HCT116 (cell line): Measurements from ENCODE around the gene YLPM1.

ENCODE experiments used
- EGR1 ChIP-seq: IDR thresholded peaks from 2 replicates; pipeline ENCODE4 v1.6.1; 2012; ENCODE audit warnings: low read depth
- EZH2 ChIP-seq: fragments of 200-600 bp; sonication (generic); IDR thresholded peaks from 2 replicates; pipeline ENCODE4 v1.6.1; 2017; ENCODE audit warnings: antibody characterized with exemption, mixed run types
- EZH2phosphoT487 ChIP-seq: fragments of 200-600 bp; IDR thresholded peaks from 2 replicates; pipeline ENCODE4 v1.6.1; 2018; ENCODE audit warnings: antibody characterized with exemption, borderline replicate concordance
- JUND ChIP-seq: IDR thresholded peaks from 2 replicates; pipeline ENCODE4 v1.6.1; 2012
- POLR2A ChIP-seq: IDR thresholded peaks from 2 replicates; pipeline ENCODE4 v1.7.0; 2011; ENCODE audit warnings: borderline replicate concordance; ENCODE audit not compliant: insufficient read depth, insufficient read length; ENCODE audit errors: extremely low read depth
- SIN3A ChIP-seq: IDR thresholded peaks from 2 replicates; pipeline ENCODE4 v1.6.1; 2012; ENCODE audit warnings: low read depth
- TCF7L2 ChIP-seq: IDR thresholded peaks from 2 replicates; pipeline ENCODE4 v1.7.0; 2011; ENCODE audit warnings: borderline replicate concordance, inconsistent platforms; ENCODE audit not compliant: insufficient read depth, insufficient read length; ENCODE audit errors: extremely low read depth
- YY1 ChIP-seq: IDR thresholded peaks from 2 replicates; pipeline ENCODE4 v1.6.1; 2011; ENCODE audit warnings: low read length, low read depth, moderate library complexity, mild to moderate bottlenecking; ENCODE audit not compliant: insufficient replicate concordance; ENCODE audit errors: extremely low read depth
- TF ChIP-seq, protein P1 (sequence below), 3 experiments: fragments of 200-600 bp in 1 of 3; sonication (generic) in 1 of 3; IDR thresholded peaks in 2 of 3; conservative IDR thresholded peaks in 1 of 3; 2 replicates each; pipeline ENCODE4 v1.5.1; 2012 to 2017; ENCODE audit warnings: low read depth in 2 of 3, low read length in 2 of 3, antibody characterized with exemption in 1 of 3, borderline replicate concordance in 1 of 3, control low read depth in 1 of 3, mild to moderate bottlenecking in 1 of 3, mixed read lengths in 1 of 3, mixed run types in 1 of 3, moderate library complexity in 1 of 3; ENCODE audit not compliant: insufficient read depth in 1 of 3
- TF ChIP-seq, protein P2 (sequence below): IDR thresholded peaks from 2 replicates; pipeline ENCODE4 v1.6.1; 2012

DNA sequence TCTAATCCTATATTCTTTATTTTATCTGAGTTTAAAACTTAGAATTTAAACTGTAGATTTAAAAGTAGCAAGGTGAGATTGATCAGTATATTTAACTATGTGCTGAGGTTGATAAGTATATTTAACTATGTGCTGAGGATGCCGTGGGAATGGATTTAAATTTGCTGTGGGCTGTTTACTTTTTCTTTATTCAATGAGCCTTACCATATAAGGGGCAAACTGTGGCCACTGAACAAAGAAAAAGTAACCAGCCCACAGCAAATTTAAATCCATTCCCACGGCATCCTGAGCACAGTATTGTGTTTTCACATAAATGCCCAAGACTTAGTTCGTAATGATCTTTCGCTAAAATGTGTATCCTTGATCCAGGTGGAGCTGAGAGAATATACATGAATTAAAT lies 69.7 kb downstream of the YLPM1 start:
- TF ChIP-seq EGR1 (no peak), EZH2phosphoT487 (no peak), YY1 (no peak), SIN3A (no peak), EZH2 (no peak), POLR2A (no peak), JUND (no peak), TCF7L2 (no peak)
- TF ChIP-seq, protein P1, sequence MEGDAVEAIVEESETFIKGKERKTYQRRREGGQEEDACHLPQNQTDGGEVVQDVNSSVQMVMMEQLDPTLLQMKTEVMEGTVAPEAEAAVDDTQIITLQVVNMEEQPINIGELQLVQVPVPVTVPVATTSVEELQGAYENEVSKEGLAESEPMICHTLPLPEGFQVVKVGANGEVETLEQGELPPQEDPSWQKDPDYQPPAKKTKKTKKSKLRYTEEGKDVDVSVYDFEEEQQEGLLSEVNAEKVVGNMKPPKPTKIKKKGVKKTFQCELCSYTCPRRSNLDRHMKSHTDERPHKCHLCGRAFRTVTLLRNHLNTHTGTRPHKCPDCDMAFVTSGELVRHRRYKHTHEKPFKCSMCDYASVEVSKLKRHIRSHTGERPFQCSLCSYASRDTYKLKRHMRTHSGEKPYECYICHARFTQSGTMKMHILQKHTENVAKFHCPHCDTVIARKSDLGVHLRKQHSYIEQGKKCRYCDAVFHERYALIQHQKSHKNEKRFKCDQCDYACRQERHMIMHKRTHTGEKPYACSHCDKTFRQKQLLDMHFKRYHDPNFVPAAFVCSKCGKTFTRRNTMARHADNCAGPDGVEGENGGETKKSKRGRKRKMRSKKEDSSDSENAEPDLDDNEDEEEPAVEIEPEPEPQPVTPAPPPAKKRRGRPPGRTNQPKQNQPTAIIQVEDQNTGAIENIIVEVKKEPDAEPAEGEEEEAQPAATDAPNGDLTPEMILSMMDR (IDR thresholded peaks at IDR 0.05 in 2 of 3, conservative IDR thresholded peaks at IDR 0.05 in 1 of 3; ENCODE audit: borderline replicate concordance in 1 of 3, insufficient read depth in 1 of 3, low read depth in 2 of 3, low read length in 2 of 3): no peak
- TF ChIP-seq, protein P2, sequence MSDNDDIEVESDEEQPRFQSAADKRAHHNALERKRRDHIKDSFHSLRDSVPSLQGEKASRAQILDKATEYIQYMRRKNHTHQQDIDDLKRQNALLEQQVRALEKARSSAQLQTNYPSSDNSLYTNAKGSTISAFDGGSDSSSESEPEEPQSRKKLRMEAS: no peak
